Stimulated activated CD4-positive, alpha-beta T cell treated with anti-CD3 and anti-CD28 coated beads, TNF-alpha, amount 100 ng/mL, for 4 hours (primary cell): Measurements from ENCODE around the gene KIF4A.

Experiments used
- DNase-seq, 3 experiments: peaks; one replicate each; pipeline ENCODE4 v3.0.0-alpha.2; 2020; ENCODE audit warnings: low read depth in 3 of 3

Gene KIF4A

GRCh38 chrX:70437921-70438665, 148.2 kb downstream of the KIF4A start:
- no peak for DNase-seq

DNA sequence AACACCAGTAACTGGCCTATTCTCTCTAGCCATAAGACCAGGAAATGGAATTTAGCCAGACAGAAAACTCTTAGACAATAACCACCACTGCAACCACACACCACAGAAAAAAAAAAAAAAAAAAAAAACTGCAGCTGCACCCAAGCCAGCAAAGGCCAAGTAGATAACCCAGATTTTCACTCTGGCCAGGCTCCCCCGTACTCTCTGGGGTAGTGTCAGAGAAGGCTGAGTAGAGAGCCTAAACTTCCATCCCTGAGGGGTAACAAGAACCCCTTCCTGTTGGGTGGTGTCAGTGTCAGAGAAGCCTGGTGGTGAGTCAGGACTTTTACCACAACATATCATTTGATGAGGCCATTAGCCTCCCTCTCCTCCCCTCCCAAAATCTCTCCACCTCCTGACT, 149.1 kb downstream of the KIF4A start:
- DNase-seq = no peak

DNA sequence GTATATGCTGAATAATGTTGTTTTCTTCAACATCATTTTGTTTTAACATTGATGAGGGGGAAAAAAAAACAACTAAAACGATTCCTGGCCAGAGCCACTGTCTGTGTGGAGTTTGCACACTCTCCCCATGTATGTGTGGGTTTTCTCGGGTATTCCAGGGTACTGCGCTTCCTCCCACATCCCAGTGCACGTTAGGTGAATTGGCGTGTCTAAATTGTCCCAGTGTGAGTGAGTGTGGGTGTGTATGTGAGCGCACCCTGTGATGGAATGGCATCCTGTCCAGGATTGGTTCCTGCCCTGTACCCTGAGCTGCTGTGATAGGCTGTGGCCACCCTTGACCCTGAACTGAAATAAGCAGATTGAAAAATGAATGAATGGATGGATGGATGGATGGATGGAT, 152.3 kb downstream of the KIF4A start:
- no peak for DNase-seq

GRCh38 chrX:70444326-70444945, 154.5 kb downstream of the KIF4A start, which contains the start of gene DLG3:
DLG3 (plus strand) TSS chrX:70444835; CDS start chrX:70445202, 367 bp downstream.
- no peak for DNase-seq

GRCh38 chrX:70444946-70445656, 155.2 kb downstream of the KIF4A start:
- no peak for DNase-seq

- DNase-seq = no peak
These were observed 156.0 kb downstream of the KIF4A start for GRCh38 chrX:70445951-70446350.

- DNase-seq = no peak
These were observed 156.8 kb downstream of the KIF4A start for GRCh38 chrX:70446380-70447350.

- no peak for DNase-seq
These were observed 159.6 kb downstream of the KIF4A start for GRCh38 chrX:70449457-70449966.

DNA sequence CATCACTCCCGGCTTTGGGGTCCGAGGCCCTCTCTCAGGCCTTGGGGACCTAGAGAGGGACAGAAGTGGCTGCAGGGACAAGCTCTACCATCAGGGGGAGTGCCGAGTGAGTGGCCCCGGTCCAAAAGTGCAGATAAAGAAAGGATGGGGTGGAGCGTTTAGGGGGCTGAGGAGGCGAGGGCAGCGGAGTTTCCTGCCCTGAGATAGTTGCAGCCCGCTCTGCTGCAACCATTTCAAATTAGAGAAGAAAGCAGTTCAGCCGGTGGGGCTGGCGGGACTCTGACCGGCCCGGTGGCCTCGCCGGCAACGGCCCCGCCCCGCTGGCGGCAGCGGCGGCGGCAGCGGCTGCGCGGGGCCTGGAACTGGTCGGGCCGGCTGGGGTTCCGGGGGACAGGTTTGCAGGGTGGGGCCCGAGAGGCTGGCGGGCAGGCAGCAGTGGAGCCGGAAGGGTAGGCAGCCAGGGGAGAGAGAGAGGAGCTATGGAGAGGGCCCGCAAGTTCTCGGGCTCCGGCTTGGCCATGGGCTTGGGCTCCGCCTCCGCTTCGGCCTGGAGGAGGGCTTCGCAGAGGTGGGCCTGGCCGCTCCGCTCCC, 162.3 kb downstream of the KIF4A start:
- peak in 1 of 3 experiments; percentile 28 for DNase-seq

DNA sequence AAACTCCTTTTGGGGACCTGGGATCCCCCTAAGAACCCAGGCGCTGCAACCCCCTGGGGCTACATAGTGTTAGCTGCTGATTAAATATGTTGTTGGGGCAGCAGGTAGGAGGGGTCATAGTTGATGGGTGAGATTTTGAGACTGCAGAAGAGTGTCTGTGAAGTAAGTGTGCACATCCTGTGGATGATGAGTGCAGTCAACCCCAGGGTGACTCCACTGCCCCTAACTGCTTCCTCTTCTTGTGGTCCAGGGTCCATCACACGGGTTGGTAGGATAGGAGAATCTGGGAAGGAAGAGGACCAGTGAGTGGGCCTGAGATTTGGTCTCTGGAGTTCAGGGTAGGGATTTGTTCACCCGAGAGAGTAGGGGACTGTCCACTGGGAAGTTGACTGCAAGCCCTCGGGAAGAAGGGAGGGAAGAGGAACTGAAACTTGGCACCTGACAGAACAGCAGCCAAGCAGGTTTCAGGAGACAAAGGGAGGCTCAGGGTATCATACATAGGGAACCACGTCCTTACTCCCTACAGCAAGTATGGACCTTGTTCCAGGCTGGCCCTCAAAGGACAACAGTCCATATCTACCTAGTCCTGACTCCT, 163.2 kb downstream of the KIF4A start:
- no peak for DNase-seq

DNA sequence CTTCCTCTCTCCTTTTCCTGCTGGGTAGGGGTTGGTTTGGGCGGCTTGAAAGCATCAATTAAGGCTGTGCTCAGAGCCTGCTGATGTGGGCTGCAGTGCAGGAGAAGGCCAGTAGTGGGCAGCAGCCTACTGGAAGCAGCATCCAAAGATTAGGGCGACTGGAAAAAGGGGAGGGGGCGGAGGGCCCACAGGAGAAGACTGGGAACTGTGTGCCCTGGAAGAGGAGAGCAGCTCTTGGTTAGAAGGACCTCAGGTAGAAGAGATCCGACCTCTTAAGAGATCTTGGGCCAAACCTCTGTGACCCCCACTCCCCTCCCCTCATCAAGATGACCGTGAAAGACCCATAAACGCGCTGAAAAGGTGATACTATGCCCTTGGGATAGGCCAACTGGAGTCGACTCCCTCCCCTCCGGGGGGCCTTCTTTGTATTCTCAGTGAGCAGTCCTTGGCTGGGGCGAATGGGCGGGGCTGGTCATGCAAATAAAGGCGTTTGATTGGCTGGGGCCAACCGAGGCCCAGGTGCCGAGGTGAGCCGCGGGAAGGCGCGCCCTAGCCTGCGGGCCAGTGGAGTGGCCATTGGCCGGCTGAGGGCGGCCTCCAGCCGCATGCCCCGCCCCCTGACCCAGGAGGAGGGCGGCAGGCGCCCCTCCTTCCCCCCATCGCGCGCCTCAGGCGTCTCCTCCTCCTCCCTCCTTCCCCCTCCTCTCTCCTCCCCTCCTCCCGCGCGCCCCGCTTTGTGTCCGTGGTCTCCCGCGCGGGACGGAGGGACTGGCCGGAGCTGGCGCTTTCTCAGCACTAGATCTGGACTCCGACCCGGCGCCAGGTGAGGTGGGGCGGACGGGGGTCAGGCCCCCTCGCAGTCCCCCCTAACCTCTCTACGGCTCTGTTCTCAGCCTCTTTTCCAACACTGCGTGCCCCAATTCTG, 164.8 kb downstream of the KIF4A start:
- peak in 1 of 3 experiments; percentile 35 for DNase-seq

DNA sequence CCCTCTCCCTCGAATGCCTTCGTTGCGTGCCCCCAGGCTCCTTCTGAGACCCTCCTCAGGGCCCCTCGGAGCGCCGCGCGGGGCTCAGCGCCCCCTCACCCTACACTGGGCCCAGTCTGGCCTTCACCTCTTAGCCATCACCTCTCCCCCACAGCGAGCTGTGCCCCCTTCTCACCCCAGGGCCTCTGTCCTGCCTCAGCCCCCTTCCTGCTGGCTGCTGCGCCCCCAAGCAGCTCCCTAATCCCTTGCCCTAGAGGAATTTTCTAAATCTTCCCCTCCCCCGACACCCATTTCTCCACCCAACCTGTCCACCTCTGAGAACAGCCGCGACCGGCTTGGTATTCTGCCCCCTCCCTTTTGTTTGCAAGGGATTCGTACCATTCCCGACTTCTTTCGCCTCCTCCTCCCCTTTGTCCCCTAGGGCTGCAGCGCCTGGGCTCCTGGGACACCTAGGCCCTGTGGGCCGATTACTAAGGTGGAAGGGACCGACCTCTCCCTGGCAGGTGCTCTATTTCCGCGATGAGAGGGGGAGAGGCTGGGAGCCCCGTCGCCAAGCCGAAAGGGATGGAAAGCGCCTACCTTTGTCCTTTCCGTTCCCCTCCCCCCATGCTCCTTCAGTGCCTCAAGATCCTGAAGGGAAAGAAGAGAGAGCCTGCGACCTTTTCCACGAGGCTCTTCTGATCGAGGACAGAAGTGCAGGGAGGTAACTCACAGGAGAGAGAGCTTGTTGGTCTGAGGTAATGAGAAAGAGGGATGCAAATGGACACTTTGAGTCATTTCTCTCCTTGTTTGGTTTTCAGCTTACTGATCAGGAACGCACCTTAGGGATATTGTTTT, 165.7 kb downstream of the KIF4A start:
- no peak for DNase-seq

DNA sequence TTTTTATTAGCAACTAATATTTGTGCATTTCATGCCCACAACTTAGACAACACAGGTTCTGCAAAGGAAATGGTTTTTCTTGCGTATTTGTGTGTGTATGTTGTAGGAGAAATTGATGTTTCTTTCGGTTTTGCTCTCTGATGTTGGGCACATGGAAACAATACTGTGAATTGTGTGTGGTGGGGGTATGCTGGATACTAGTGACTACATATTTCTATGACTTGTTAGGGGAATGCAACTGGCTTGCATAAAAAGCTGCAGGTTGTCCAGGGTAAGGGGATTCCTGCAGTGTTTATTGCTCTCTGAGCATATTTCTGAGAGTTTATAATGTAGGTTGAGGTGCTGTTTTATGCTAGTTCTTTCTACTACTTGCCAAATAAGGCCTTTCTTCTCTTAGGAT, 166.4 kb downstream of the KIF4A start:
- no peak for DNase-seq

- no peak for DNase-seq
These were observed 171.1 kb downstream of the KIF4A start for GRCh38 chrX:70461026-70461425.

DNA sequence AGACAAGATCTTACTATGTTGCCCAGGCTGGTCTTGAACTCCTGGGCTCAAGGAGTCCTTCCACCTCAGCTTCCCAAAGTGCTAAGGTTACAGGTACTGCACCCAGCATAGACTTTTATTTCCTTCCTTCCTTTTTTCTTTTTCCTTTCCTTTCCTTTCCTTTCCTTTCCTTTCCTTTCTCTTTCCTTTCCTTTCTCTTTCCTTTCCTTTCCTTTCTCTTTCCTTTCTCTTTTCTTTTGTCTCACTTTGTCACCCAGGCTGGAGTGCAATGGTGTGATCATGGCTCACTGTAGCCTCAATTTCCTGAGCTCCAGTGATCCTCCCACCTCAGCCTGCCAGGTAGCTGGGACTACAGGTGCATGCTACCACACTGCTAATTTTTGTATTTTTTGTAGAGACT, 174.1 kb downstream of the KIF4A start:
- DNase-seq = no peak

DNA sequence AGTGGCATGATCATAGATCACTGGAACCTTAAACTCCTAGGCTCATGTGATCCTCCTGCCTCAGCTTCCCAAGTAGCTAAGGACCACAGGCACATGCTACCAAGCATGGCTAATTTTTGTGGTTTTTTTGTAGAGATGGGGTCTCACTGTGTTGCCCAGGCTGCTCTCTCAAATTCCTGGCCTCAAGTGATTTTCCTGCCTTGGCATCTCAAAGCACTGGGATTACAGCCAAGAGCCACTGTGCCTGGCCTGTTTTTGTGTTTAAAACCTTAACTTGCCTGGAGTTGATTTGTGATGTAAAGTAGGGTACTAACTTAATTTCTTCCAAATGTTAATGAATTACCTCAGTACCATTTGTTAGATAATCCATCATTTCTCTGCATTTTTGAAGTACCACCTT, 177.1 kb downstream of the KIF4A start:
- DNase-seq = no peak

GRCh38 chrX:70468709-70469108, 178.8 kb downstream of the KIF4A start:
- no peak for DNase-seq
